Neural cell (in vitro differentiated cells): Measurements from ENCODE around the gene RASL12.

Experiments
- CTCF ChIP-seq: fragments of 450-650 bp; IDR thresholded peaks from 2 replicates; pipeline ENCODE4 v1.5.1; 2014; ENCODE audit warnings: antibody characterized with exemption, mild to moderate bottlenecking, moderate library complexity; ENCODE audit not compliant: poor library complexity, severe bottlenecking
- EP300 ChIP-seq: fragments of 450-650 bp; conservative IDR thresholded peaks from 2 replicates; pipeline ENCODE4 v1.6.1; 2014; ENCODE audit warnings: antibody characterized with exemption, mild to moderate bottlenecking, moderate library complexity; ENCODE audit not compliant: poor library complexity, severe bottlenecking
- EZH2 ChIP-seq: fragments of 200-600, 300-800 bp; shearing (Covaris generic), sonication (generic); IDR thresholded peaks from 2 replicates; pipeline ENCODE4 v1.6.1; 2014; ENCODE audit warnings: antibody characterized with exemption, low read length, borderline replicate concordance, mild to moderate bottlenecking; ENCODE audit not compliant: insufficient read depth, poor library complexity, severe bottlenecking
- MXI1 ChIP-seq: fragments of 450-650 bp; conservative IDR thresholded peaks from 2 replicates; pipeline ENCODE4 v1.6.1; 2014; ENCODE audit warnings: antibody characterized with exemption, mild to moderate bottlenecking; ENCODE audit not compliant: poor library complexity, severe bottlenecking
- RAD21 ChIP-seq: fragments of 450-650 bp; conservative IDR thresholded peaks from 2 replicates; pipeline ENCODE4 v1.6.1; 2014; ENCODE audit warnings: antibody characterized with exemption, mild to moderate bottlenecking, moderate library complexity
- REST ChIP-seq: IDR thresholded peaks from 2 replicates; pipeline ENCODE4 v1.6.1; 2012; ENCODE audit warnings: borderline replicate concordance
- SMC3 ChIP-seq: fragments of 450-650 bp; conservative IDR thresholded peaks from 2 replicates; pipeline ENCODE4 v1.6.1; 2014; ENCODE audit warnings: antibody characterized with exemption, mild to moderate bottlenecking, moderate library complexity; ENCODE audit not compliant: poor library complexity

GRCh38 chr15:65115542-65115941 is 47.8 kb upstream of the RASL12 start:
- TF ChIP-seq REST (no peak), EZH2 (no peak), SMC3 (no peak), CTCF (no peak), EP300 (no peak), MXI1 (no peak), RAD21 (no peak)
